HepG2 (cell line): ENCODE data around the gene EFHD2. TPM values are rescaled to one million over a fixed set of nuclear protein-coding genes. Genes with fewer than 3 reads are reported as not detected.
A peak's percentile ranks its signal among the peaks of the same experiment; 100 is the strongest.

Experiments
- ATAC-seq: fragments of 200-7000 bp; cut with Tn5 transposase; 3 replicates; pipeline ENCODE4 v1.9.1; 2020; ENCODE audit warnings: mild to moderate bottlenecking, moderate library complexity
- BruUV-seq: library from RNA; stranded (reverse); fragments of 400-500 nt; replicated peaks from 2 replicates; lab custom pipeline; 2021; lab: Mats Ljungman, UMichigan
- CTCF ChIA-PET: fragments of 300-600 bp; formaldehyde crosslinking; extraction: SDS; loops from one replicate; lab custom pipeline; 2021; ENCODE audit warnings: low total read pairs, inconsistent platforms, low intra/inter-chr PET ratio; lab: Yijun Ruan, JAX
- POLR2A ChIA-PET: fragments of 350-600 bp; sonication (Branson Sonifier 250); formaldehyde crosslinking; loops from one replicate; lab custom pipeline; 2020; ENCODE audit warnings: antibody characterized with exemption, inconsistent platforms; lab: Yijun Ruan, JAX
- DNase-seq: peaks from one replicate; pipeline ENCODE4 v3.0.0-alpha.2; 2015; ENCODE audit warnings: low spot score
- FAIRE-seq: peaks from 3 replicates; lab custom pipeline; 2011; peaks lifted over from hg19 to GRCh38; lab: Jason Lieb, UNC
- H2AFZ ChIP-seq: one replicate; pipeline ENCODE4 v1.6.1; 2011; ENCODE audit warnings: low read length, inconsistent platforms
- H3K27ac ChIP-seq: fragments of 300-600 bp; 3 replicates; pipeline ENCODE4 v1.8.0; 2011; ENCODE audit warnings: mixed run types, mild to moderate bottlenecking, mixed read lengths, low read length, inconsistent platforms; ENCODE audit not compliant: insufficient read depth; ENCODE audit errors: extremely low read length
- H3K27me3 ChIP-seq, 2 experiments: fragments of 200-600 bp in 1 of 2; 2 replicates in 1 of 2; 3 replicates in 1 of 2; pipeline versions ENCODE4 v1.6.0 to v1.8.0; 2011; ENCODE audit warnings: low read length in 2 of 2, mild to moderate bottlenecking in 2 of 2, moderate library complexity in 2 of 2, inconsistent platforms in 1 of 2; ENCODE audit not compliant: insufficient read depth in 2 of 2, control insufficient read depth in 1 of 2
- H3K36me3 ChIP-seq, 2 experiments: fragments of 200-600 bp in 1 of 2; replicated peaks in 1 of 2; 2 replicates in 1 of 2; 3 replicates in 1 of 2; pipeline versions ENCODE4 v1.5.1 to v1.8.0; 2011; ENCODE audit warnings: low read length in 2 of 2, inconsistent platforms in 1 of 2; ENCODE audit not compliant: insufficient read depth in 2 of 2, control insufficient read depth in 1 of 2
- H3K4me1 ChIP-seq: 2 replicates; pipeline ENCODE4 v1.5.1; 2012; ENCODE audit warnings: low read length, inconsistent platforms; ENCODE audit not compliant: insufficient read depth
- H3K4me2 ChIP-seq: 2 replicates; pipeline ENCODE4 v1.6.0; 2011; ENCODE audit warnings: low read depth, low read length, inconsistent platforms
- H3K4me3 ChIP-seq, 3 experiments: fragments of 200-600 bp in 1 of 3; sonication (generic), shearing (Covaris generic) in 1 of 3; replicated peaks in 1 of 3; 2 replicates each; pipeline ENCODE4 v1.5.1; 2011 to 2016; ENCODE audit warnings: low read length in 3 of 3, inconsistent platforms in 2 of 3, low read depth in 2 of 3, mild to moderate bottlenecking in 2 of 3, control low read depth in 1 of 3, mixed read lengths in 1 of 3; ENCODE audit not compliant: insufficient read depth in 1 of 3
- H3K79me2 ChIP-seq: one replicate; pipeline ENCODE4 v1.6.1; 2011; ENCODE audit warnings: low read length, inconsistent platforms; ENCODE audit not compliant: insufficient read depth
- H3K9ac ChIP-seq: 2 replicates; pipeline ENCODE4 v1.6.0; 2011; ENCODE audit warnings: mild to moderate bottlenecking, low read depth, low read length, inconsistent platforms; ENCODE audit not compliant: insufficient read depth
- H3K9me3 ChIP-seq: 2 replicates; pipeline ENCODE4 v1.5.1; 2012; ENCODE audit warnings: mild to moderate bottlenecking, low read length
- H4K20me1 ChIP-seq: 2 replicates; pipeline ENCODE4 v1.6.0; 2011; ENCODE audit warnings: inconsistent platforms, mild to moderate bottlenecking, low read length, moderate library complexity; ENCODE audit not compliant: insufficient read depth
- DDIT3 ChIP-seq: sonication (generic); formaldehyde crosslinking; IDR thresholded peaks from 2 replicates; pipeline ENCODE4 v1.4.0; 2020; ENCODE audit warnings: mild to moderate bottlenecking, missing genetic modification reagents
- MAFF ChIP-seq: IDR thresholded peaks from 2 replicates; pipeline ENCODE4 v1.6.1; 2011; ENCODE audit warnings: low read depth, low read length, improper control_type of control experiment
- MAFK ChIP-seq, 2 experiments: IDR thresholded peaks in 1 of 2; conservative IDR thresholded peaks in 1 of 2; 2 replicates each; pipeline ENCODE4 v1.6.1; 2011; ENCODE audit warnings: improper control_type of control experiment in 2 of 2, low read length in 2 of 2
- PRDM15 ChIP-seq: sonication (generic); formaldehyde crosslinking; IDR thresholded peaks from 2 replicates; pipeline ENCODE4 v1.4.0; 2020; ENCODE audit warnings: missing genetic modification reagents
- SNAI1 ChIP-seq: sonication (generic); formaldehyde crosslinking; IDR thresholded peaks from 2 replicates; pipeline ENCODE4 v1.5.0; 2020; ENCODE audit warnings: mild to moderate bottlenecking, missing genetic modification reagents, borderline replicate concordance
- WGBS: methylation state at CpG from one replicate; pipeline ENCODE4 v1.1.6; 2017; ENCODE audit warnings: low lambda C conversion rate; 5-methylcytosine and 5-hydroxymethylcytosine counted together
- in situ Hi-C: cut with HindIII; loops from 2 replicates; pipeline ENCODE4 v1.10.0; 2017; ENCODE audit warnings: low pct_unique_long_range_greater_than_20kb; ENCODE audit not compliant: extremely low pct_ligation_motif_present
- intact Hi-C: fragments of 100-400 bp; cut with micrococcal nuclease; formaldehyde crosslinking; loops from one replicate; pipeline ENCODE4 v1.10.0; 2022; ENCODE audit not compliant: unreplicated experiment
- polyA plus RNA-seq, 8 experiments: library from polyadenylated mRNA; depleted of rRNA in 3 of 8; stranded (reverse) in 7 of 8; unstranded in 1 of 8; fragments of >200 nt; fragmentation: Illumina TruSeq in 4 of 8; extraction: Trizol in 4 of 8; gene quantifications; 2 replicates each; pipeline versions ENCODE4 v1.2.1 to v1.2.3, GENCODE V29; 2011 to 2016; ENCODE audit warnings: low read depth in 4 of 8, missing spikeins in 1 of 8, mixed read lengths in 1 of 8; ENCODE audit not compliant: insufficient read depth in 1 of 8
- total RNA-seq, 5 experiments: library from RNA; depleted of rRNA; stranded (reverse); fragments of >200 nt; fragmentation: Illumina TruSeq; extraction: Trizol; gene quantifications; 2 replicates each; pipeline ENCODE4 v1.2.3, GENCODE V29; 2016; ENCODE audit warnings: low read depth in 1 of 5

The EFHD2 gene
- total and polyA plus RNA-seq, 2 of the 13 experiments (the other 11 are each of a cell fraction or from before 2014, with no cell fraction given), result 9.4 to 12.7 TPM

GRCh38 chr1:15394258-15394690 lies 15.4 kb upstream of the EFHD2 start:
- in situ Hi-C loops, result no loop called here
- CTCF ChIA-PET, result no interaction called here
- WGBS, result 0% methylated on average over 3 of the region's 3 CpGs
- peaks cover 1 to 5% of the 10 kb centered on the region in 2 experiments; a peak in 2 of 5 replicates for H3K27me3 ChIP-seq
- TF ChIP-seq DDIT3 (CRISPR knock-in tag) (no peak), PRDM15 (no peak), MAFF (peak; percentile 66), MAFK (conservative IDR thresholded peaks at IDR 0.05 in 1 of 2, IDR thresholded peaks at IDR 0.05 in 1 of 2; ENCODE audit: low read length in 2 of 2) (peak; percentile 82 to 83), SNAI1 (no peak)
- TF ChIP-seq, all 625 proteins: peak for 2
- no peak overlapping the region for H3K9ac ChIP-seq
- FAIRE-seq (no peak), ATAC-seq (peak; percentile 45; the same call in 1 of the 3 replicates), DNase-seq (no peak)
- no peaks in the 10 kb centered on the region for H3K36me3 ChIP-seq
- H3K27ac ChIP-seq, result no peak overlapping the region
- peak overlapping the region; percentile 46; the same call in 1 of the 2 replicates for H3K4me2 ChIP-seq
- H3K4me1 ChIP-seq, result peaks cover 19% of the 10 kb centered on the region
- peak overlapping the region in 1 of 3 experiments; percentile 24; a peak in 1 of 6 replicates for H3K4me3 ChIP-seq
- peaks cover 2% of the 10 kb centered on the region; the same call in 1 of the 2 replicates for H3K9me3 ChIP-seq
- BruUV-seq, result no TSS peak
- intact Hi-C loops, result no loop called here
- H4K20me1 ChIP-seq, result no peaks in the 10 kb centered on the region
- H2AFZ ChIP-seq, result no peak overlapping the region
- POLR2A ChIA-PET, result no interaction called here
- no peaks in the 10 kb centered on the region for H3K79me2 ChIP-seq
